Endothelial cell (in vitro differentiated cells): Measurements from ENCODE around the gene CCDC90B. TPM values are rescaled to one million over a fixed set of nuclear protein-coding genes. Genes with fewer than 3 reads are reported as not detected.

Experiments used
- DNase-seq: peaks from one replicate; pipeline ENCODE4 v3.0.0; 2021; ENCODE audit warnings: low spot score
- H3K27ac Mint-ChIP-seq: one replicate; pipeline ENCODE4 v1.8.0; 2021; ENCODE audit warnings: mixed read lengths, inconsistent platforms; ENCODE audit not compliant: unreplicated experiment
- H3K27me3 Mint-ChIP-seq: one replicate; pipeline ENCODE4 v1.8.0; 2021; ENCODE audit warnings: mild to moderate bottlenecking, moderate library complexity, mixed read lengths, inconsistent platforms; ENCODE audit not compliant: unreplicated experiment
- H3K36me3 Mint-ChIP-seq: one replicate; pipeline ENCODE4 v1.8.0; 2021; ENCODE audit warnings: mild to moderate bottlenecking, low read depth, mixed read lengths, inconsistent platforms; ENCODE audit not compliant: unreplicated experiment
- H3K4me1 Mint-ChIP-seq: one replicate; pipeline ENCODE4 v1.8.0; 2021; ENCODE audit warnings: mild to moderate bottlenecking, mixed read lengths, inconsistent platforms; ENCODE audit not compliant: unreplicated experiment
- H3K4me3 Mint-ChIP-seq: one replicate; pipeline ENCODE4 v1.8.0; 2021; ENCODE audit warnings: mild to moderate bottlenecking, mixed read lengths, inconsistent platforms; ENCODE audit not compliant: unreplicated experiment
- H3K9me3 Mint-ChIP-seq: one replicate; pipeline ENCODE4 v1.8.0; 2021; ENCODE audit warnings: mixed read lengths, inconsistent platforms; ENCODE audit not compliant: unreplicated experiment
- CTCF ChIP-seq: fragments of 200-600 bp; sonication (generic); IDR thresholded peaks from one replicate; pipeline ENCODE4 v1.5.0; 2021; ENCODE audit warnings: antibody characterized with exemption; ENCODE audit not compliant: unreplicated experiment
- total RNA-seq: library from RNA; stranded (reverse); fragmentation: NEBNext Ultra II Directional; extraction: Animal tissue kit (Norgen Biotek cat#: 25700); gene quantifications from one replicate; pipeline ENCODE4 v1.2.1, GENCODE V29; 2021; ENCODE audit not compliant: unreplicated experiment

Gene CCDC90B
- total RNA-seq, 1 donor from 2014 or later: 81.7 TPM

- Mint-ChIP-seq H3K27ac (no peak overlapping the region), H3K9me3 (no peaks in the 10 kb centered on the region), H3K4me1 (peaks cover 24% of the 10 kb centered on the region), H3K4me3 (no peak overlapping the region), H3K27me3 (peaks cover 2% of the 10 kb centered on the region), H3K36me3 (no peaks in the 10 kb centered on the region)
- no peak for TF ChIP-seq CTCF
- DNase-seq: no peak
Measured at GRCh38 chr11:83299681-83300080, 13.5 kb upstream of the CCDC90B start.

GRCh38 chr11:83294208-83294607 lies 8.0 kb upstream of the CCDC90B start:
- H3K36me3 Mint-ChIP-seq: no peaks in the 10 kb centered on the region
- no peak overlapping the region for H3K4me3 Mint-ChIP-seq
- no peak for TF ChIP-seq CTCF
- H3K27ac Mint-ChIP-seq: no peak overlapping the region
- no peaks in the 10 kb centered on the region for H3K9me3 Mint-ChIP-seq
- H3K27me3 Mint-ChIP-seq: peaks cover 2% of the 10 kb centered on the region
- peaks cover 6% of the 10 kb centered on the region for H3K4me1 Mint-ChIP-seq
- DNase-seq: no peak

- peaks cover 2% of the 10 kb centered on the region for H3K27me3 Mint-ChIP-seq
- H3K4me3 Mint-ChIP-seq: no peak overlapping the region
Measured at GRCh38 chr11:83293457-83293774, 7.2 kb upstream of the CCDC90B start.

GRCh38 chr11:83292709-83293456 lies 6.7 kb upstream of the CCDC90B start:
- Mint-ChIP-seq H3K4me3 (no peak overlapping the region), H3K36me3 (no peaks in the 10 kb centered on the region), H3K9me3 (no peaks in the 10 kb centered on the region), H3K27me3 (peaks cover 5% of the 10 kb centered on the region), H3K27ac (no peak overlapping the region), H3K4me1 (peaks cover 2% of the 10 kb centered on the region)
- TF ChIP-seq CTCF: peak; percentile 79
- DNase-seq: peak; percentile 53

More at GRCh38 chr11:83293457-83293774, 7.2 kb upstream of the CCDC90B start:
- TF ChIP-seq CTCF: no peak
- Mint-ChIP-seq H3K27ac (no peak overlapping the region), H3K36me3 (no peaks in the 10 kb centered on the region), H3K9me3 (no peaks in the 10 kb centered on the region), H3K4me1 (peaks cover 2% of the 10 kb centered on the region)
- no peak for DNase-seq

GRCh38 chr11:83287631-83288030 lies 1.5 kb upstream of the CCDC90B start:
- H3K36me3 Mint-ChIP-seq: peaks cover 13% of the 10 kb centered on the region

More at GRCh38 chr11:83287631-83288030, 1.5 kb upstream of the CCDC90B start:
- no peak overlapping the region for H3K4me3 Mint-ChIP-seq
- no peak for TF ChIP-seq CTCF
- DNase-seq: no peak
- H3K9me3 Mint-ChIP-seq: no peaks in the 10 kb centered on the region
- H3K27me3 Mint-ChIP-seq: peaks cover 23% of the 10 kb centered on the region
- peaks cover 24% of the 10 kb centered on the region for H3K4me1 Mint-ChIP-seq
- no peak overlapping the region for H3K27ac Mint-ChIP-seq
